ENCODE measurements around the gene TBC1D13.
"Not testable (repeated sequence)": the region's sequence is repeated elsewhere in the genome, so short reads cannot be mapped to it uniquely, and the experiment has no call there.

The TBC1D13 gene

DNA sequence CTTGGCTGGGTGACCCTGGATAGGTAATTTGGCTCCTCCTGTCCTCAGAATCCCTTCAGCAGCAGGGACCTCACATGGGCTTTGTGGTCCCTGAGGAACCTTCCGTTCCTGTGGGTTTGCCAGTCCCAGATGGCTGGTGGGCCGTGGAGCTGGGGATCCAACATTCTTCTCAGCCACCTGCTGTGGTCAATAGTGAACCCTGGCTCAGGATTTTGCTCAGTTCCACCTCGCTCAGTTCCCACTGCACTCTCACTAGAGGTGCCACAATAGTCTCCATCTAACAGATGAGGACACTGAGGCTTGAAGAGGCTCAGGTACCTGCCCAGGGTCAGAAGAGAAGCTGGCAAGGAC lies 59.6 kb downstream of the TBC1D13 start:
- Histone ChIP-seq H3K4me2 (ENCODE audit: low read depth, low read length, poor library complexity, severe bottlenecking) (no peak overlapping the region), H3K9ac (ENCODE audit: low read depth, low read length, poor library complexity, severe bottlenecking) (no peak overlapping the region), H3K36me3 (ENCODE audit: insufficient read depth, low read length) (no peaks in the 10 kb centered on the region), H3K79me2 (ENCODE audit: insufficient read depth, low read length) (no peaks in the 10 kb centered on the region), H3K9me3 (ENCODE audit: insufficient read depth, low read depth, low read length) (no peaks in the 10 kb centered on the region), H3K4me1 (ENCODE audit: insufficient read depth, low read length, poor library complexity, severe bottlenecking) (no peaks in the 10 kb centered on the region), H2AFZ (ENCODE audit: low read length) (no peak overlapping the region), H3K27me3 (ENCODE audit: insufficient read depth, low read length, poor library complexity, severe bottlenecking) (no peaks in the 10 kb centered on the region), H3K4me3 (ENCODE audit: low read length, poor library complexity, severe bottlenecking) (no peak overlapping the region), H3F3A (ENCODE audit: low read depth) (no peaks in the 10 kb centered on the region), H3K9me2 (replicated peaks; ENCODE audit: low read depth, low read length) (no peaks in the 10 kb centered on the region), H4K20me1 (ENCODE audit: insufficient read depth, low read length, poor library complexity, severe bottlenecking) (no peaks in the 10 kb centered on the region)
- TF ChIP-seq EZH2phosphoT487 (IDR thresholded peaks at IDR 0.05; ENCODE audit: borderline replicate concordance), result no peak
- TF ChIP-seq, protein P1, sequence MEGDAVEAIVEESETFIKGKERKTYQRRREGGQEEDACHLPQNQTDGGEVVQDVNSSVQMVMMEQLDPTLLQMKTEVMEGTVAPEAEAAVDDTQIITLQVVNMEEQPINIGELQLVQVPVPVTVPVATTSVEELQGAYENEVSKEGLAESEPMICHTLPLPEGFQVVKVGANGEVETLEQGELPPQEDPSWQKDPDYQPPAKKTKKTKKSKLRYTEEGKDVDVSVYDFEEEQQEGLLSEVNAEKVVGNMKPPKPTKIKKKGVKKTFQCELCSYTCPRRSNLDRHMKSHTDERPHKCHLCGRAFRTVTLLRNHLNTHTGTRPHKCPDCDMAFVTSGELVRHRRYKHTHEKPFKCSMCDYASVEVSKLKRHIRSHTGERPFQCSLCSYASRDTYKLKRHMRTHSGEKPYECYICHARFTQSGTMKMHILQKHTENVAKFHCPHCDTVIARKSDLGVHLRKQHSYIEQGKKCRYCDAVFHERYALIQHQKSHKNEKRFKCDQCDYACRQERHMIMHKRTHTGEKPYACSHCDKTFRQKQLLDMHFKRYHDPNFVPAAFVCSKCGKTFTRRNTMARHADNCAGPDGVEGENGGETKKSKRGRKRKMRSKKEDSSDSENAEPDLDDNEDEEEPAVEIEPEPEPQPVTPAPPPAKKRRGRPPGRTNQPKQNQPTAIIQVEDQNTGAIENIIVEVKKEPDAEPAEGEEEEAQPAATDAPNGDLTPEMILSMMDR (conservative IDR thresholded peaks at IDR 0.05; ENCODE audit: low read length), result no peak

DNA sequence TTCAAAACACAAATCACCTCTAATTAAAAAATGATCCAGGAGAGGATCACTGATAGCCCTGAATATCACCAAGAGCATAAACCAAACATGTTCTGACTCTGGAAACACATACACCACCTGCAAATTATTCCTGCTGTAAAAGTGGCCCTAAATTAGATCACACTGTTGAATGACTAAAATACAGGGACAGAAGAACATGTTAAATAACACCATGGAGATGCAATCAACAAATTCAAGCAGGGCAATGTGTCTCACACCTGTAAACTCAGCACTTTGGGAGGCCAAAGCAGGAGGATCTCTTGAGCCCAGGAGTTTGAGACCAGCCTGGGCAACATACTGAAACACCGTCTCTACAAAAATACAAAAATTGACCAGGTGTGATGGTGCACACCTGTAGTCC lies 60.8 kb downstream of the TBC1D13 start:
- H3K4me3 ChIP-seq (ENCODE audit: low read length, poor library complexity, severe bottlenecking), result no peak overlapping the region
- H3F3A ChIP-seq (ENCODE audit: low read depth), result no peaks in the 10 kb centered on the region
- H3K4me1 ChIP-seq (ENCODE audit: insufficient read depth, low read length, poor library complexity, severe bottlenecking), result no peaks in the 10 kb centered on the region
- H4K20me1 ChIP-seq (ENCODE audit: insufficient read depth, low read length, poor library complexity, severe bottlenecking), result no peaks in the 10 kb centered on the region
- no peaks in the 10 kb centered on the region for H3K79me2 ChIP-seq (ENCODE audit: insufficient read depth, low read length)
- H2AFZ ChIP-seq (ENCODE audit: low read length), result no peak overlapping the region
- TF ChIP-seq, protein P1 (conservative IDR thresholded peaks at IDR 0.05; ENCODE audit: low read length), result no peak
- TF ChIP-seq EZH2phosphoT487 (IDR thresholded peaks at IDR 0.05; ENCODE audit: borderline replicate concordance), result no peak
- H3K9ac ChIP-seq (ENCODE audit: low read depth, low read length, poor library complexity, severe bottlenecking), result no peak overlapping the region
- no peaks in the 10 kb centered on the region for H3K9me3 ChIP-seq (ENCODE audit: insufficient read depth, low read depth, low read length)
- no peaks in the 10 kb centered on the region for H3K9me2 ChIP-seq (replicated peaks; ENCODE audit: low read depth, low read length)
- H3K27me3 ChIP-seq (ENCODE audit: insufficient read depth, low read length, poor library complexity, severe bottlenecking), result no peaks in the 10 kb centered on the region
- H3K36me3 ChIP-seq (ENCODE audit: insufficient read depth, low read length), result no peaks in the 10 kb centered on the region
- H3K4me2 ChIP-seq (ENCODE audit: low read depth, low read length, poor library complexity, severe bottlenecking), result no peak overlapping the region

DNA sequence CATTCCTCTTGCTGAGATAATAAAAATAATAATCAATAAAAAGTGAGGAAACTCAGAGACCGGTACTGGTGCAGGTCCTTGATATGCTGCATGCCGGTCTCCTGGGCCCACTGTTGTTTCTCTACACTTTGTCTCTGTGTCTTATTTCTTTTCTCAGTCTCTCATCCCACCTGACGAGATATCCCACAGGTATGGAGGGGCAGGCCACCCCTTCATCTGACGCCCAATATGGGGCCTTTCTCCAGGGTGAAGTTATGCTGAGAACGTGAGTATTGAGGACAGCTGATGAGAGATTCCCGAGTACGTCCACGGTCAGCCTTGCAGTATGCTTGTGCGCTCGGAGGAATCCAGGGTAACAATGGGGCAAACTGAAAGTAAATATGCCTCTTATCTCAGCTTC lies 64.0 kb downstream of the TBC1D13 start:
- not testable (repeated sequence) for H3F3A ChIP-seq (ENCODE audit: low read depth); H3K4me1 ChIP-seq (ENCODE audit: insufficient read depth, low read length, poor library complexity, severe bottlenecking); H3K27me3 ChIP-seq (ENCODE audit: insufficient read depth, low read length, poor library complexity, severe bottlenecking); H4K20me1 ChIP-seq (ENCODE audit: insufficient read depth, low read length, poor library complexity, severe bottlenecking); H3K4me3 ChIP-seq (ENCODE audit: low read length, poor library complexity, severe bottlenecking); H3K9ac ChIP-seq (ENCODE audit: low read depth, low read length, poor library complexity, severe bottlenecking); H3K79me2 ChIP-seq (ENCODE audit: insufficient read depth, low read length); H3K4me2 ChIP-seq (ENCODE audit: low read depth, low read length, poor library complexity, severe bottlenecking); H2AFZ ChIP-seq (ENCODE audit: low read length); H3K36me3 ChIP-seq (ENCODE audit: insufficient read depth, low read length); H3K9me2 ChIP-seq (replicated peaks; ENCODE audit: low read depth, low read length); H3K9me3 ChIP-seq (ENCODE audit: insufficient read depth, low read depth, low read length)

DNA sequence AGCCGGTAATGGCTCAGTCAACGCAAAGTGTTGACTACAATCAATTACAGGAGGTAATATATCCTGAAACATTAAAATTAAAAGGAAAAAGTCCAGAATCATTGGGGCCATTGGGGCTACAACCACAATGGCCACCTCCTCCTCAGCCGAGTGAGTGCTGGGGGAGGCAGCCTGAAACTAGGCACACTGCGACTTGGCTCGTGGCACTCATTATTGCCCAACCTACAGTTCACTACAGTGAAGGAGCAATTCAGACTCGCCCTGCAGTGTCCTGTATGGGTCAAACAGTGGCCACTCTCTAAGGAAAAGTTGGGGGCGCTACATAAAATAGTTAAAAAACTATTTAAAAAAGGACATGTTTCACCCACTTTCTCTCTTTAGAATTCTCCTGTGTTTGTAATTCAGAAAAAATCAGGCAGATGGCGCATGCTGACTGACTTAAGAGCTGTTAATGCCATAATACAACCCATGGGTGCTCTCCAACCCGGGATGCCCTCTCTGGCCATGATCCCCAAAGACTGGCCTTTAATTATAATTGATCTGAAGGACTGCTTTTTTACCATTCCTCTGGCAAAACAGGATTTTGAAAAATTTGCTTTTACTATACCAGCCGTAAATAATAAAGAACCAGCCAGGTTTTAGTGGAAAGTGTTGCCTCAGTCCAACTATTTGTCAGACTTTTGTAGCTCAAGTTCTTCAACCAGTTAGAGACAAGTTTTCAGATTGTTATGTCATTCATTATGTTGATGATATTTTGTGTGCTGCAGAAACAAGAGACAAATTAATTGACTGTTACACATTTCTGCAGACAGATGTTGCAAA lies 64.9 kb downstream of the TBC1D13 start:
- not testable (repeated sequence) for H3K9me3 ChIP-seq (ENCODE audit: insufficient read depth, low read depth, low read length); H3K27me3 ChIP-seq (ENCODE audit: insufficient read depth, low read length, poor library complexity, severe bottlenecking); H3K9ac ChIP-seq (ENCODE audit: low read depth, low read length, poor library complexity, severe bottlenecking); H3K79me2 ChIP-seq (ENCODE audit: insufficient read depth, low read length); H3K36me3 ChIP-seq (ENCODE audit: insufficient read depth, low read length); H3K4me1 ChIP-seq (ENCODE audit: insufficient read depth, low read length, poor library complexity, severe bottlenecking); H3K4me3 ChIP-seq (ENCODE audit: low read length, poor library complexity, severe bottlenecking); H3K9me2 ChIP-seq (replicated peaks; ENCODE audit: low read depth, low read length); H3F3A ChIP-seq (ENCODE audit: low read depth); H4K20me1 ChIP-seq (ENCODE audit: insufficient read depth, low read length, poor library complexity, severe bottlenecking); H3K4me2 ChIP-seq (ENCODE audit: low read depth, low read length, poor library complexity, severe bottlenecking); H2AFZ ChIP-seq (ENCODE audit: low read length)
- TF ChIP-seq, protein P1 (conservative IDR thresholded peaks at IDR 0.05; ENCODE audit: low read length), result peak; percentile 39

DNA sequence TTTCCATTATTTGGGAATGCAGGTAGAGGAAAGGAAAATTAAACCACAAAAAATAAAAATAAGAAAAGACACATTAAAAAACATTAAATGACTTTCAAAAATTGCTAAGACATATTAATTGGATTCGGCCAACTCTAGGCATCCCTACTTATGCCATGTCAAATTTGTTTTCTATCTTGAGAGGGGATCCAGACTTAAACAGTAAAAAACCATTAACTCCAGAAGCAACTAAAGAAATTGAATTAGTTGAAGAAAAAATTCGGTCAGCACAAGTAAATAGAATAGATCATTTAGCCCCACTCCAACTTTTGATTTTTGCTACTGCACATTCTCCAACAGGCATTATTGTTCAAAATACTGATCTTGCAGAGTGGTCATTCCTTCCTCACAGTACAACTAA lies 65.6 kb downstream of the TBC1D13 start:
- H3K9ac ChIP-seq (ENCODE audit: low read depth, low read length, poor library complexity, severe bottlenecking); H2AFZ ChIP-seq (ENCODE audit: low read length); H3K9me2 ChIP-seq (replicated peaks; ENCODE audit: low read depth, low read length); H4K20me1 ChIP-seq (ENCODE audit: insufficient read depth, low read length, poor library complexity, severe bottlenecking); H3K4me1 ChIP-seq (ENCODE audit: insufficient read depth, low read length, poor library complexity, severe bottlenecking); H3K27me3 ChIP-seq (ENCODE audit: insufficient read depth, low read length, poor library complexity, severe bottlenecking); H3K4me3 ChIP-seq (ENCODE audit: low read length, poor library complexity, severe bottlenecking); H3K9me3 ChIP-seq (ENCODE audit: insufficient read depth, low read depth, low read length); H3K79me2 ChIP-seq (ENCODE audit: insufficient read depth, low read length); H3K36me3 ChIP-seq (ENCODE audit: insufficient read depth, low read length); H3F3A ChIP-seq (ENCODE audit: low read depth); H3K4me2 ChIP-seq (ENCODE audit: low read depth, low read length, poor library complexity, severe bottlenecking): not testable (repeated sequence)
